Activated naive CD4-positive, alpha-beta T cell treated with Interleukin-2 at 50 U/mL for 16 hours (primary cell): ENCODE results near the gene ATXN3.

ENCODE experiments used
- DNase-seq: peaks from one replicate; pipeline ENCODE4 v3.0.0-alpha.2; 2020

The ATXN3 gene

GRCh38 chr14:92106143-92106926, at the start of gene ATXN3:
Gene ATXN3, minus strand, starts transcription at chr14:92106582. Its CDS starts 30 bp downstream, at chr14:92106552.
- peak; percentile 95 for DNase-seq

GRCh38 chr14:92154283-92154942, 48.0 kb upstream of the ATXN3 start:
- DNase-seq = no peak

GRCh38 chr14:92153581-92153980, 47.2 kb upstream of the ATXN3 start:
- DNase-seq = no peak

- DNase-seq = no peak
Observed at GRCh38 chr14:92144708-92145107, 38.3 kb upstream of the ATXN3 start.

- DNase-seq = no peak
Observed at GRCh38 chr14:92143962-92144361, 37.6 kb upstream of the ATXN3 start.

GRCh38 chr14:92143309-92143708, 36.9 kb upstream of the ATXN3 start:
- DNase-seq = no peak

- no peak for DNase-seq
Observed at GRCh38 chr14:92135269-92135668, 28.9 kb upstream of the ATXN3 start.

GRCh38 chr14:92134456-92134855, 28.1 kb upstream of the ATXN3 start:
- DNase-seq = no peak

- peak; percentile 3 for DNase-seq
Observed at GRCh38 chr14:92122761-92123160, 16.4 kb upstream of the ATXN3 start.

GRCh38 chr14:92122351-92122677, 15.9 kb upstream of the ATXN3 start:
- DNase-seq = no peak

GRCh38 chr14:92121670-92122350, 15.4 kb upstream of the ATXN3 start, which contains the start of the genes CPSF2 and NDUFB1:
Gene CPSF2, plus strand, starts transcription at chr14:92121969. Its CDS starts 9,016 bp downstream, at chr14:92130985.
Gene NDUFB1, minus strand, starts transcription at chr14:92121706. Its CDS starts 4,069 bp downstream, at chr14:92117637.
- peak; percentile 88 for DNase-seq

GRCh38 chr14:92121207-92121669, 14.9 kb upstream of the ATXN3 start:
- no peak for DNase-seq

GRCh38 chr14:92109490-92109889, 3.1 kb upstream of the ATXN3 start:
- DNase-seq = no peak

- DNase-seq = peak; percentile 4
Observed at GRCh38 chr14:92108345-92109254, 2.2 kb upstream of the ATXN3 start.

- DNase-seq = peak; percentile 24
Observed at GRCh38 chr14:92105893-92106142, 564 bp downstream of the ATXN3 start.

GRCh38 chr14:92105073-92105892, 1.1 kb downstream of the ATXN3 start:
- no peak for DNase-seq

- DNase-seq = no peak
Observed at GRCh38 chr14:92103363-92103989, 2.9 kb downstream of the ATXN3 start.

GRCh38 chr14:92099802-92100201, 6.6 kb downstream of the ATXN3 start:
- DNase-seq = no peak

GRCh38 chr14:92093320-92093719, 13.1 kb downstream of the ATXN3 start:
- DNase-seq = no peak

GRCh38 chr14:92088494-92088893, 17.9 kb downstream of the ATXN3 start:
- no peak for DNase-seq

GRCh38 chr14:92074555-92074954, 31.8 kb downstream of the ATXN3 start:
- no peak for DNase-seq
